AG04450 (cell line): ENCODE results near the gene CHCHD6. TPM values are rescaled to one million over a fixed set of nuclear protein-coding genes. Genes with fewer than 3 reads are reported as not detected.

ENCODE experiments used
- CTCF ChIA-PET: fragments of 300-600, 350-600 bp; formaldehyde crosslinking; extraction: SDS; loops from one replicate; lab custom pipeline; 2022; ENCODE audit warnings: antibody characterized with exemption, inconsistent platforms; lab: Charles Lee
- POLR2A ChIA-PET: fragments of 350-600 bp; formaldehyde crosslinking; extraction: SDS; loops from one replicate; lab custom pipeline; 2021; ENCODE audit warnings: antibody characterized with exemption, inconsistent platforms; lab: Yijun Ruan, JAX
- DNase-seq: peaks from one replicate; pipeline ENCODE4 v3.0.0-alpha.2; 2011; ENCODE audit warnings: low read depth, low spot score
- H3K27ac ChIP-seq: one replicate; pipeline ENCODE4 v1.5.1; 2012; ENCODE audit warnings: low read depth, low read length, control low read depth
- H3K27me3 ChIP-seq: one replicate; pipeline ENCODE4 v1.6.0; 2012; ENCODE audit warnings: low read length; ENCODE audit not compliant: control insufficient read depth, insufficient read depth
- H3K4me3 ChIP-seq: 2 replicates; pipeline ENCODE4 v1.5.1; 2011; ENCODE audit warnings: mild to moderate bottlenecking, low read depth, low read length, control low read depth
- H3K9me3 ChIP-seq: 2 replicates; pipeline ENCODE4 v1.5.1; 2012; ENCODE audit warnings: low read length; ENCODE audit not compliant: control insufficient read depth, insufficient read depth
- CTCF ChIP-seq: IDR thresholded peaks from 2 replicates; pipeline ENCODE4 v1.5.1; 2011; ENCODE audit warnings: low read depth, low read length, control low read depth, inconsistent platforms
- polyA plus RNA-seq: library from polyadenylated mRNA; depleted of rRNA; stranded (reverse); fragments of >200 nt; gene quantifications from 2 replicates; pipeline ENCODE4 v1.2.3, GENCODE V29; 2011

Gene CHCHD6
- polyA plus RNA-seq, 1 experiment: 14.0 TPM

- Histone ChIP-seq H3K4me3 (no peak overlapping the region), H3K27me3 (peaks cover 43% of the 10 kb centered on the region), H3K9me3 (peaks cover 2% of the 10 kb centered on the region), H3K27ac (no peak overlapping the region)
- ChIA-PET CTCF (interaction anchor here (1.3 kb wide), 1 partner anchor 14 kb away, joined by 3 read pairs; no protein-coding TSS in a partner anchor), POLR2A (no interaction called here)
- no peak for DNase-seq
- TF ChIP-seq CTCF: no peak
These were observed 37.9 kb upstream of the CHCHD6 start for GRCh38 chr3:126665959-126666657.

- ChIA-PET POLR2A (no interaction called here), CTCF (interaction anchor here (1.3 kb wide), 1 partner anchor 13 kb away, joined by 3 read pairs; no protein-coding TSS in a partner anchor)
- DNase-seq: no peak
- H3K9me3 ChIP-seq: no peaks in the 10 kb centered on the region; the same call in 1 of the 2 replicates
- H3K27me3 ChIP-seq: peaks cover 36% of the 10 kb centered on the region
- H3K27ac ChIP-seq: no peak overlapping the region
- TF ChIP-seq CTCF: no peak
- no peak overlapping the region for H3K4me3 ChIP-seq
These were observed 37.1 kb upstream of the CHCHD6 start for GRCh38 chr3:126666658-126667528.

GRCh38 chr3:126667631-126668449, 36.2 kb upstream of the CHCHD6 start:
- no peak for TF ChIP-seq CTCF
- ChIA-PET CTCF (no interaction called here), POLR2A (no interaction called here)
- Histone ChIP-seq H3K9me3 (peaks cover under 1% of the 10 kb centered on the region; the same call in 1 of the 2 replicates), H3K27ac (no peak overlapping the region), H3K27me3 (peaks cover 27% of the 10 kb centered on the region), H3K4me3 (no peak overlapping the region)
- DNase-seq: no peak

GRCh38 chr3:126668450-126669401, 35.3 kb upstream of the CHCHD6 start:
- POLR2A ChIA-PET: interaction anchor here (0.7 kb wide), 1 partner anchor 9 kb away, joined by 10 read pairs; no protein-coding TSS in a partner anchor
- no peak for DNase-seq

More at GRCh38 chr3:126668450-126669401, 35.3 kb upstream of the CHCHD6 start:
- H3K9me3 ChIP-seq: peaks cover 7% of the 10 kb centered on the region; the same call in 1 of the 2 replicates
- H3K4me3 ChIP-seq: no peak overlapping the region
- H3K27ac ChIP-seq: no peak overlapping the region
- TF ChIP-seq CTCF: no peak
- CTCF ChIA-PET: interaction anchor here (1.2 kb wide), 1 partner anchor 11 kb away, joined by 7 read pairs; no protein-coding TSS in a partner anchor
- H3K27me3 ChIP-seq: peaks cover 18% of the 10 kb centered on the region
